HG03460 (cell line): ENCODE measurements around the gene ZNRF3.

ENCODE experiments used
- ATAC-seq: cut with Tn5 transposase; IDR thresholded peaks from one replicate; pipeline ENCODE4 v1.9.1; 2021; ENCODE audit not compliant: unreplicated experiment

ZNRF3 gene

DNA sequence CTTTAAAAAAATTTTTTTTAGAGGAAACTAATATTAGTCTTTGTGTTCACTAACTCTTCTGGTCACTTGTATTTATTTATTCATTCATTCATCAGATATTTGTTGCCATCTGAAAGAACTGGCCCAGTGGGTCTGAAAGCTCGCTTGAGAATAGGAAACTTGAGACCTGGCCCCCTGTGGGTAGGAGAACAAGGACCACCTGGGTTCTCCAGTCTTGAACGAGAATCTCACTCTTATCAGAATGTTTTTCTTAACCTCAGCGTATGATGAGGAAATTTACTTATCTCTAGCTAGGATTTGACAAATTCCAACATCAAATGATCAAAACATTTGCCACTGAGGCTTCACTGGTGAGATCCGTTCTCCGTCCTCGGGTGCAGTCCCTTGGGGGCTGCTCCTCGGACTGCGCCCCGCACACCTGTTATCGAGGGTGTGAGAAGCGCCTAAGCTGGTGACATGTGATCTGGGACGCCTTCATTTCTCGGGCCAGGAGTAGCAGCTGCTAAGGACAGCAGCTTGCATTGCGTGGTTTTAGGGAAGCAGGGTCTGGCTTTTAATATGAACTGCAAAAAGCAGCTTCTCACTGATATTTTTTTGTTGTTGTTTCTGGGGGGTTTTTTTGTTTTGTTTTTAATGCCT, 171.9 kb downstream of the ZNRF3 start:
- no peak for ATAC-seq

DNA sequence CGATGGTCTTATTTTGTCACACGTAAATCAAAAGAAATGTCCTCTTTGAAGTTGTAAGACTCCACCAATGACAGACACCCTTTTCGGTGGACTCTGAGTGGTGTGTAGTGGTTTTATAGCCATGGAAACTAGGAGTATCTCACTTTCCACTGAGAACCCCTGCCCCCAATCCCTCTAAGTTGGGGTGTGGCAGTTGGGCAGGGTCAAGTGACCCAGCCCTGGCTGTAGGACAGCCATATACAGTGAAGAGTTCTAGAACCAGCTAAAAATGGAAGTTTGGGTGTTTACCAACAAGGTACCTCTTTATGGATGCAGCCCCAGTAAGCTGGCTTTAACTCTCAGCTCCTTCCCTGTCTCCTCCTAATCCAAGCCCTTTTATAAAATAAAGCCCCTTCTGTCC, 173.1 kb downstream of the ZNRF3 start:
- no peak for ATAC-seq

DNA sequence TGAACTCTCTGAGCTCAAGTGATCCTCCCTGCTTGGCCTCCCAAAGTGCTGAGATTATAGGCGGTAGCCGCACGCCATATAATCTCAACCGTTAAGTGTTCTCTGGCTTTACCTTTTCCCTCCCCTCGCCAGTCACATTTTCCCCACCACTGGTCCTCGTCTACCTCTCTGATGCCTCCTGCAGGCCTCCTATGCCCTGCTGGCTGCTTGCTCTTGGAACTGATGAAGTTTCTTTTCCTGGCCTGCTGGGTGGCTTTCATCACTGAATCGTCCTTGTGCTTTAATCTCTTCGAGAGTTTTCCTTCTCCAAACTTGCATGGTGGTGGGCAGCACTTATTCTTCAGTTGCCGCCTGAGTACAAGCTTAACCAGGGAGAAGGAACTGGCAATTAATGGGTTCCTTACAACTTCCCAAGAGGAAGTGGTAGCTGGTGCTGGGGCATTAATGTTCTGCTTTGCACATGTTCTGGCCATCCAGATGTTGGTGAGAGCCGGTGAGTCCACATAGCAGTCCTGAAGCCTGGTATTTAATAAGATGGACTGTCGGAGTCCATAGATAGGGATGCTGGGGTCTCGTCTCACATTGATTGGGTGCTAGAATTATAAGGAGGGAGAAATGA, 177.0 kb downstream of the ZNRF3 start:
- no peak for ATAC-seq

DNA sequence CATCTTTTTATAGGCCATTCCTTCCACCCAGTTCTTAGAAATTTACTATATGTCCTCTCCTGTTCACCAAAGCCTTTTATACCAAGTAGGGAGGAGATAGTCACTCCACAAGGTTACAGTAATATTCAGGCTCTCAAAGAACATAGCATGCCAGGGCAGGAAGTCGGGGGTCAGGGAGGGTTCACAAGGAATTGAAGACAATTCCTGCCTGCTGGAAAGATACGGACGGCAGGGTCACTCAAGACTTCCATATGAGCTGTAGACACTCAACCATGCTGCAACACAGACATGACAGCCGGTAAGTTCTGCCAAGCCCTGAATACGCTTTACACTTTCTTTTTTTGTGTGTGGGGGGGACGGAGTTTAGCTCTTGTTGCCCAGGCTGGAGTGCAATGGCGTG, 177.6 kb downstream of the ZNRF3 start:
- ATAC-seq, result no peak

DNA sequence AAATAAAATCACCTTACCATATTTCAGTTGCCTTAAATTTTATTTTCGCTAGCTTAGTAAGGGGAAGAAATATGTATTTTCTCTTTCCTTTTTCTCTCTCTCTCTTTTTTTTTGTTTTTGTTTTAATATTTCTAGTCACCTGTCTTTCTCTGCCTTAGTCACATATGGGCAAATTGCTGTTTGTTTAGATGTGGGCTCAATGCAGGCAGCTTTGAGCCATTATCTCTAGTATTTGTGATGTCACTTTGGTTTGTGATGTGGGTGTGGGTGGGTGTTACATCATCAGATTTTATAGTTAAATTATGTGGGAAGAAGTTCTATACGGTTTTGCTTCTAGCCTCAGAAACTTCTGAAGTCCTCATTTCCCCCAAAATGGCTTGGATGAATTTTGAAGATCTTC, 178.4 kb downstream of the ZNRF3 start, which contains the start of gene C22orf31:
TSS of gene C22orf31 (minus strand) at position 59 of the 400 bp plus-strand sequence. CDS start at position 20, 39 bp downstream.
- no peak for ATAC-seq

DNA sequence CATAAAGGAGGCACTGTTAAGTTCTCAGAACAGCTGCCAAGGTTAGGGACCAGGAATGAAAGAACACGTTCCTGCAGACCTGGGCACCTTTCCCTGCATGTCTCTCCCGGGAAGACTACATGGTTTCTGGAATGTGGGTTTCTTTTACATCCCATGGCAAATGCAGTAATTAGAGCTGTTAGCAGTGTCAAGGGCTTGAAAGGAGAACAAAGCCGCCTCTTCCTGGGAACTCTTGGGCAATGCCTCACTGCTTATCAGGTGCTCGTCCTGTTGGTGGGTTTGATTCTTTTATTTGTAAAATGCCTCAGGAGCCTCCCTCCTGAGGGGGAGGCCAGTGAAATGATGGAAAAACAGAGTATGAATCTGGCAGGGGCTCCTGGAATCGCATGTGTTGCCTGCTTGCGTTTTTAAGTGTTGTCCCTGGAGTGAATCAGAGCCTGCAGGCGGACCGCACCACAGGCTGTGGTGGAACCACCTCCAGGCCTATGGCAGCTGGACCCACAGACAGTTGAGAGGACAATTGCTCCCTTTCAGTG, 179.0 kb downstream of the ZNRF3 start:
- no peak for ATAC-seq

DNA sequence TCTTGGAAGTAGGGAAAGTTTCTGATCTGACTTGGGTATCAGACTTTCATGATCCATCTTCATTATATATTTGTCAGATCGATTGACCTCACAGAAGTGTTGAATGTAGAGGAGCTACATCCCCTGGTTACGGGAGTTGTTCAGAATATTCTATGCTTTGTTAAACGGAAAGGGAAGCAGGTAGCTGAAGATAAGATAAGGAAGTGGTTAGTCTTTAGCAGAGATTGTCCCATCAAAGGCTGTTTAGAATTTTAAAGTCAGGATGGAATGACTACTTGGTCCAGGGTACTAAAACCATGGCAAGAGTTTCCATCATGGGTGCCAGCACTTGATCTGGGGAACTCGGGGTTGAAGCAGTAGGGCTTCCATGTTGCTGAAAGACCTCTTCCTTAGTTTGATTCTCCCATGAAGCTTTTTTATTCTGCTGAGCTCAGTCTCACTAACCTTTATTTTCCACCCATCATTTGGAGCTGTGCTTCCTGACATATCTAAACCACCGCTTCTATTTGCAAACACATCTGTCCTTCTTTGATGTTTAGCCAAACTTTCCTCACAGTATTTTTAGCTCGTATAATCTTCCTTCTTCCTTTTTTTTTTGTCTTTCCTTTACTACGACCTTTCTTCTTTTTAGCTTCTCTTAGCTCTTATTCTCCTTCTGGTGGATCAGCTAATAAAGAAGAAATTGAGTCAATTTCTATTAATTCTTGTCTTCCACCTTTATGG, 182.3 kb downstream of the ZNRF3 start:
- no peak for ATAC-seq

DNA sequence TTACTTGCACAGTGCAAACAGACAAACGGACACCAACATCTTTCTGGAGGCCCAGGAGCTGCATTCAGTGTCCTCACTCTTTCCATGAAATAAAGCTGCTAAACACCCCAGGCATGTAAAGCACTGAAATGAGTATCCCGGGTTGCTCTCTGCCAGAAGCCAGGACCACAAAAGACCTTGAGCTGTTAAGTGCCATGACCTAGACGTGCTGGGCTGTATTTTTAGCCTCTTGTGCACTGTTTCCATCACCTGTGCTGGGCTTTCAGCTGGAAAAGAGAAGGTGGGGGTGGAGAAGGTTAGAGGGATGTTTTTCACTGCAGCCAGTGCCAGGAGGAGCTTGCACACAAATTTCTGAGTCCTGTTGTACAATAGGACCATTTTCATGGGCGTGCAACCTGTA, 186.1 kb downstream of the ZNRF3 start:
- ATAC-seq, result no peak

DNA sequence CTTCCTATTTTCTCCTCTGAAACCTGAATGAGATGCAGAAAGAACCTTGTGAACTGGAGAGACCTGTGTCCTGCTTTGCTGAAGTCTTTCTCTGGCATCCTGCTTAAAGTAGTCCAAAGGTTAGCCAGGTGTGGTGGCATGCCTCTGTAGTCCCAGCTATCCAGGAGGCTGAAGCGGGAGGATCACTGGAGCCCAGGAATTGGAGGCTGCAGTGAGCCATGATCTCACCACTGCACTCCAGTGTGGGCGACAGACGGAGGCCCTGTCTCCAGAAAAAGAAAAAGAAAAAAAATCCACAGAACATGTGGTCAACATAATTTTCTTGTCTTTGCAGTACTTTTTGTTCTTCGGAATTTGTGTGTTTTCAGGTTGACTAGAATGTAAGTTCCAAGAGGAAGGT, 187.1 kb downstream of the ZNRF3 start:
- ATAC-seq, result no peak

DNA sequence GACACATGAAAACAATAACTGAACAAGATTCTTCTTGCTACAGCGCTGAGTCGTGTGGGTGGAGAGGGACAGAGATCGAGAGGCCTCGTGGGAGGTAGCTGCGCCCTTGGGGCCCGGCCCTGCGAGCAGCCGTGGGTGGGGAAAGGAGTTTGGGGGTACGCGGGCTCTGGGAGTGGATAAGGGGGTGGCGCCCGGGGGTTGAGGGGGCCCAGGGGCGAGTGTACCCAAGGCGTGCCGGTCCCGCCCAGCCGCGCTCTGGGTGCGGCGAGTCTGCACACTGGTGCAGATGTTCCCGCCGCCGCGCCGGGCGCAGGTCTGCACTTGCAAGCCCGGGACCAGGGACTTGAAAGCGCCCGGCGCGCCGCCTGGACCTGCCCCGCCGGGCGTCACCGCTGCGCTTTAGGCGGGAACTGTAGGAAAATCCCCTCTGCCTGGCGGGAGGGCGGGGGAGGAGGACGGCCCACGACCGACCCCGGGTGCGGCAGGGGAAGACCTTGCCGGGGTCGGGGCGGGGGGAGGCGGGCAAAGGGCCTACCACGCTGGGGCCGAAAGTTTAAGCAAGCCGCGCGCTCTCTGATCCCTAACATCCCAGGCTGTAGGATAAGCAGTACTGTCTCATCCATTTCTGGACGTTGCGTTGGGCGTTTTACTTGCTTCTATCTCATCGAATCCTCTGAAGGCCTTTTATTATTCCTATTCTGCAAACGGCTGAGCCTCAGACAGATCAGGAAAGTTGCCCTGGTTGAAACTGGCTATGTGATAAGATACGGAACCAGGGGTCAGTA, 188.1 kb downstream of the ZNRF3 start:
- ATAC-seq, result no peak

DNA sequence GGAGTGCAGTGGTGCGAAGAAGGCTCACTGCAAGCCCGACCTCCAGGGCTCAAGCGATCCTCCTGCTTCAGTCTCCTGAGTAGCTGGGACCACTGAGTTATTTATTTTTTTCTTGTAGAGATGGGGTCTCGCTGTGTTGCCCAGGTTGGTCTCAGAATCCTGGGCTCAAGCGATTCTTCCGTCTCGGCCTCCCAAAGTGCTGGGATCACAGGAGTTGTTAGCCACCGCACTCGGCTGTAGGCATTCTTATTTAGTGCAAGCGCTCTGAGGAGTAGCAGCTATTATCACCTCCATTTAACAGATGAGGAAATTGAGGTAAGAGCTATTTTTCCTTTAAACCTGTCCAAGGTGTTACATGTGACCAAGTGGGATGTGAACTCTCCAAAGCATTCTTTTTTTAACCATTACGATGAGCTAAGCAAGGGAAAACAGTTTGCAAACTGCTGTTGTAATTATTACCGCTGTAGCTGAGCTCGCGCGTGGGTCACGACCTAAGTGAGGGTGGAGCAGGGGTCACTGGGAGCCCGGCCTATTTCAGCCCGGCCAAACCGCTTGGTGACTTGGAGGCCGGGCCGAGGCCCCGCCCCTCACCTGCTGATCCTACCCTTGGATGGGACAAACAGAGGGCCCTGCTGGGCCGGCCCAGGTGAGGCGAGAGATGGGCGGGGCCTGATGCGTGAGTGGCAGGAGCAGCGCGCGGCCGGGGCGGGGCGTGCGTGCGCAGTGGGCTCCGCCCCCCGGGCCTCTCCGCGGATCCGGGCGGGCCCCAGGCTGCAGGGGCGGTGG, 189.0 kb downstream of the ZNRF3 start:
- peak; percentile 83 for ATAC-seq

DNA sequence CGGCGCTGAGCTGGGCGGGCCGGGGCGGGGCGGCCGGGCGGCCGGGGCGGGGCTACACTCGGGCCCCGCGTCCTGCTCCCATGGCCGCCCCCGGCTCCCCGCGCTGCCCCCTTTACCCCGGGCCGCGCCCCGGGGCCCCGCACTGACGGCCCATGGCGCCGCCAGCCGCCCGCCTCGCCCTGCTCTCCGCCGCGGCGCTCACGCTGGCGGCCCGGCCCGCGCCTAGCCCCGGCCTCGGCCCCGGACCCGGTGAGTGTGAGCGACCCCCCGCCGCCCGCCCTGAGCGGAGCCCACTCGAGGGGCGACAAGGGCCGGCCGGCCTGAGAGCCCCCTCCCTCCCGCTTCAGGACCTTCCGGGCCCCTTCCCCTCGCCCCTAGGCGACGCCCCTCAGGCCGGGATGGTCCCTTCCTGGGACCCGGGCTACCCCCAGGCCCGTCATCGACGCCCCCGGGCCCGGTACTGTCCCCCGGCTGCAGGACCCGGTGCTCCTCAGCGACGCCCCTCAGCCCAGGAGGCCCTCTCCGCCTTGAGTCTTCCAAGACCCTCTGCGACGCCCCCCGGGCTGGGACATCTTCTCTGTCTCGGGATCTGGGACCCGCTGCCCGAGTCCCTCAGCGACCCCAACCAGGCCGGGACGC, 189.7 kb downstream of the ZNRF3 start, which contains the start of gene KREMEN1:
TSS of gene KREMEN1 (plus strand) at position 57 of the 639 bp plus-strand sequence. CDS start at position 153, 96 bp downstream.
- ATAC-seq, result no peak

DNA sequence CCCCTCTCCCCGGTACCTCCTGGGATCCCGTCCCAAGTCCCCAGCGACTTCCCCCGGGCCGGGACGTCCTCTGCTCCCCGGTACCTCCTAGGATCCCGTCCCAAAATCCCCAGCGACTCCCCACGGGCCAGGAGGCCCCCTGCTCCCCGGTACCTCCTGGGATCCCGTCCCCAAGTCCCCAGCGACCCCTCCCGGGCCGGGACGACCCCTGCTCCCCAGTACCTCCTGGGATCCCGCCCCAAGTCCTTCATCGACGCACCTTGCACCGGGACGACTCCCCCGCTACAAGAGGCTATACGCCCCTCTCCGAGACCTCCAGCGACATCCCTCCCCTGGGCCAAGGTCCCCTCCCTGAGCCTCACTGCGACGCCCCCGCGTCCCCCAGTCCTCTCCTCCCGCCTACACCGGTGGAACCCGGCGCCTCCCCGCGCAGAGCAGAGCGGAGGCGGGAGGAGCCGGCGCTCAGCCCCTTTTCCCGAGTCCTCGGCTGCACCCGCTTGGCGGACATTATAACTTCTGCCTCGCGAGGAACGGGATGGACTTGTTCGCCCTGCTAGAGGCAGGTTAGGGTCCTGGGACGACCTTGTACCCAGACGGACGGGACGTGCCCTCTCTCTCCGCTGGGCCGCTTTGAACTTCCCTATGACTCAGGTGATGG, 190.4 kb downstream of the ZNRF3 start:
- no peak for ATAC-seq

DNA sequence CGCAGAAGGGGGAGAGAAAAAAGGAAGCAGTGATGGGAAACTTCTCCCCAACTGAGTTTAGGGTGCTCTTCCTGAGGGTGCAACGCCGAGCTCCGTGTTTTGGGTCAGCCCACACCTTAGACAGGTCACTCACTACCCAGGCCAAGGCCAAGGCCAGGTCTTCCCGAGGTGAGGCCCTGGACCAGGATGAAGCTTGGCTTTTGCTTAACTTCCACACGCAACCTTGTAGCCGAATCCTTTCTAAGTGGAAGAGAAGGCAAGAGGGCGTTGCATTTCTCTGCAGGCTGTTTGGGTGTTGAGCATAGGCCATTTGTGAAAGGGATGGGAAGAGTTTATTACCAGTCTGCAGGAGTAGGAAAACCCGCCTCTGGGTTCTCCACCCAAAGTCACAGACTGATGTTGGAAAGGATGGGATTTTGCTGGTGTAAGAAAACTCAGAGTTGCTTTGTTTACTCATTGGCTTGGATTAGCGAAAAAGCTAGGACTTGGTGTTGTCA, 191.0 kb downstream of the ZNRF3 start:
- no peak for ATAC-seq

DNA sequence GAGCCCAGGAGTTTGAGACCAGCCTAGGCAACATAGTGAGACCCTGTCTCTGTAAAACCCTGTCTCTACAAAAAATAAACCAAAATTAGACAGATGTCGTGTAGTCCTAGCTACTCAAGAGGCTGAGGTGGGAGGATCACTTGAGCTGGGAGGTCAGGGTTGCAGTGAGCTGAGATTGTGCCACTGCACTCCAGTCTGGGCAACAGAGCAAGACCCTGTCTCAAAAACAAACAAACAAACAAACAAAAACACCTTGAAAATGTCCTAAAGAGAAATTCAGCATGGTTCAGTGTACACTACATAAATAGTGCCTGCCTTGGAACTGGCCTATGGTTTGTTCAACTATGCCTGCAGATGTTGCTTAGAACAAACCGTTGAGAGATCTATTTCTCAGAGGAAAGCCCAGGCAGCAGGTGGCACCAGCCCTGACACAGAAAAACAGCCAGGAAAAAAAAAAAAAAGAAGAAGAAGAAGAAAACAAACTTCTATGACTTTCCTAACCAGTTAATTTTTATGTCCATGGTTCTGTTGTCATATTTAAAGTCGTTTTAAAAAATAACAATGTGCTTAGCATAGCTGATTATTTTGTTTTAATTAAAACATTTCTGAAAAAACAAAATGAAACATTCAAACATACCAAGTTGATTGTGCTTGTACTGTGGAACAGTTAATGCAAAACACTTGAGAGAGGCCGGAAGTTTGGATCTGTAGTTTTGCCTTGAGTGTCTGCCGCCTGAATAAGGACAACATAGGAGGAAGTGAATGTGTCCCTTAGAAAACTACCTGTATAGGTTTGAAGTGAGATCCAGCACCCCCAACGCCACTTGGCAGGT, 194.9 kb downstream of the ZNRF3 start:
- no peak for ATAC-seq

DNA sequence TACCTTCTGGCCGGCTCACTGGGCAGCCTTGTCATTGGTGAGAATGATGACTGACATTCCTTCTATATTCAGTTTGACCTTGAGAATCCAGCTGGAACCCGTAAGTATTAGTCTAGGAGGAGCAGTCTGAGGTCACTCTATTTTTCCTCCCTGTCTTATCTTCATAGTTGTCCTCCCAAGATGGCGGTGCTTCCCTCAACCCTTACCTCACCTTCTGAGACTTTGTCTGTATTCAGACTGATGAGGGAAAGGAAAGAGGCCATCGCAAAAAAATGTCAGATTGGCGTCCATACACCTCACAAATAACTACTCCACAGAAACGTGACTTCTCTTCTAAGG, 195.5 kb downstream of the ZNRF3 start:
- no peak for ATAC-seq

DNA sequence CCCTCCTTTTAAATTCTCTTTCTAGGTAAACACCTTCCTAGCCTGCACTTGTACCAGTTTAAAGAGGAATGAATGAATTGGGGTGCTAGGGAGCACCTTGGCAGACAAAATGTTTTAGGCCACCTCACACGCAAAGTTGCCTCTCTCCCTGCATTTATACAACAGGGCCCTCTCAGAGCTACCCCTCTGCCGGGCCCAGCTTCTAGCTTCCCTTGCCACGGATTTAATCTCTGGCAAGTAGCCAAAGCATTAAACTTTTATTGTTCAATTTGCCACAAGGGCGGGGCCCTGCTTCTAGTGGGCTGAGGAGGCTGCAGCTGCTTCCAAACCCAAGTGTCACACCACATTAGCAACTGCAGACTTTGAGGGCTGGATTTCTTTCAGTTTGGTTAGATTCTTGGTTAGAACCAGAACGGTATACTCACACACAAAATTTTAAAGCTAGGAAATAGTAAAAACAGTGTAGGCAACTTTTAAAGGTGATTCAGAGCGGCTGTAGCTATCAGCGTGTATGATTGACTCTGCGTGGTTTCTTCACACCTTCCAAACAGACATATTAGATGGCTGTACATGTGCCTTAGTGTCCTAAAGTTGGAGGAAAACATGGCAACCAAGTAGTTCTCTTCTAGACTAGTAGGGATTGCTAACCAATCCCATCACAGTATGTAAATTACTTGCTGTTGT, 196.0 kb downstream of the ZNRF3 start:
- no peak for ATAC-seq
